ENCODE measurements around the gene DEAF1. TPM values are rescaled to one million over a fixed set of nuclear protein-coding genes. Genes with fewer than 3 reads are reported as not detected.
"Not testable (repeated sequence)": the region's sequence is repeated elsewhere in the genome, so short reads cannot be mapped to it uniquely, and the experiment has no call there.

Gene DEAF1
- total RNA-seq, 1 experiment from 2014 or later, result 50.6 TPM

- Histone ChIP-seq H3K9me3 (no peaks in the 10 kb centered on the region; the same call in 1 of the 2 replicates), H3K4me1 (peaks cover 13% of the 10 kb centered on the region), H3K27me3 (replicated peaks; ENCODE audit: control insufficient read depth, insufficient read depth, low read length) (no peaks in the 10 kb centered on the region), H3K36me3 (ENCODE audit: control insufficient read depth, insufficient read depth, low read length) (peaks cover 3% of the 10 kb centered on the region), H3K4me3 (ENCODE audit: low read depth, low read length) (no peak overlapping the region)
- no peak overlapping the region for H3K4me3 Mint-ChIP-seq (ENCODE audit: unreplicated experiment)
- no peak overlapping the region for H3K27ac Mint-ChIP-seq (ENCODE audit: unreplicated experiment)
- H3K27me3 Mint-ChIP-seq (ENCODE audit: insufficient read depth, unreplicated experiment), result no peaks in the 10 kb centered on the region
- no peak for DNase-seq
- ChIA-PET CTCF (no interaction called here), POLR2A (no interaction called here)
- no peak for TF ChIP-seq CTCF (IDR thresholded peaks at IDR 0.05; ENCODE audit: insufficient read depth in 1 of 2, low read depth in 1 of 2, low read length in 1 of 2, severe bottlenecking in 1 of 2, unreplicated experiment in 1 of 2)
- intact Hi-C loops (cut with micrococcal nuclease; ENCODE audit: unreplicated experiment), result no loop called here
- H3K4me1 Mint-ChIP-seq (ENCODE audit: low read depth, unreplicated experiment), result peaks cover 5% of the 10 kb centered on the region
- H3K9me3 Mint-ChIP-seq (ENCODE audit: unreplicated experiment), result no peaks in the 10 kb centered on the region
- H3K36me3 Mint-ChIP-seq (ENCODE audit: insufficient read depth, unreplicated experiment), result peaks cover 63% of the 10 kb centered on the region
- BruUV-seq (replicated peaks), result no TSS peak
These were observed 41.2 kb downstream of the DEAF1 start for GRCh38 chr11:653837-654236.

GRCh38 chr11:653136-653535 lies 41.9 kb downstream of the DEAF1 start:
- H3K9me3 Mint-ChIP-seq (ENCODE audit: unreplicated experiment); H3K27me3 ChIP-seq (replicated peaks; ENCODE audit: control insufficient read depth, insufficient read depth, low read length); H3K9me3 ChIP-seq; H3K27ac Mint-ChIP-seq (ENCODE audit: unreplicated experiment); H3K4me1 Mint-ChIP-seq (ENCODE audit: low read depth, unreplicated experiment); CTCF ChIA-PET; H3K4me3 Mint-ChIP-seq (ENCODE audit: unreplicated experiment); BruUV-seq (replicated peaks); H3K4me3 ChIP-seq (ENCODE audit: low read depth, low read length); H3K27me3 Mint-ChIP-seq (ENCODE audit: insufficient read depth, unreplicated experiment); H3K36me3 ChIP-seq (ENCODE audit: control insufficient read depth, insufficient read depth, low read length); intact Hi-C loops (cut with micrococcal nuclease; ENCODE audit: unreplicated experiment); POLR2A ChIA-PET; DNase-seq: not testable (repeated sequence)
- H3K36me3 Mint-ChIP-seq (ENCODE audit: insufficient read depth, unreplicated experiment), result peaks cover 63% of the 10 kb centered on the region
- H3K4me1 ChIP-seq, result peaks cover 13% of the 10 kb centered on the region

- Histone ChIP-seq H3K9me3 (no peaks in the 10 kb centered on the region; the same call in 1 of the 2 replicates), H3K27me3 (replicated peaks; ENCODE audit: control insufficient read depth, insufficient read depth, low read length) (no peaks in the 10 kb centered on the region), H3K36me3 (ENCODE audit: control insufficient read depth, insufficient read depth, low read length) (peaks cover 2% of the 10 kb centered on the region), H3K4me3 (ENCODE audit: low read depth, low read length) (no peak overlapping the region), H3K4me1 (peaks cover 13% of the 10 kb centered on the region)
- no peaks in the 10 kb centered on the region for H3K4me1 Mint-ChIP-seq (ENCODE audit: low read depth, unreplicated experiment)
- H3K4me3 Mint-ChIP-seq (ENCODE audit: unreplicated experiment), result no peak overlapping the region
- ChIA-PET CTCF (no interaction called here), POLR2A (no interaction called here)
- BruUV-seq (replicated peaks), result no TSS peak
- H3K9me3 Mint-ChIP-seq (ENCODE audit: unreplicated experiment), result no peaks in the 10 kb centered on the region
- H3K36me3 Mint-ChIP-seq (ENCODE audit: insufficient read depth, unreplicated experiment), result peaks cover 72% of the 10 kb centered on the region
- DNase-seq, result no peak
- intact Hi-C loops (cut with micrococcal nuclease; ENCODE audit: unreplicated experiment), result no loop called here
- no peaks in the 10 kb centered on the region for H3K27me3 Mint-ChIP-seq (ENCODE audit: insufficient read depth, unreplicated experiment)
- no peak for TF ChIP-seq CTCF (IDR thresholded peaks at IDR 0.05; ENCODE audit: insufficient read depth in 1 of 2, low read depth in 1 of 2, low read length in 1 of 2, severe bottlenecking in 1 of 2, unreplicated experiment in 1 of 2)
- no peak overlapping the region for H3K27ac Mint-ChIP-seq (ENCODE audit: unreplicated experiment)
These were observed 44.5 kb downstream of the DEAF1 start for GRCh38 chr11:650482-650881.

GRCh38 chr11:647672-648158 lies 47.3 kb downstream of the DEAF1 start:
- DNase-seq; H3K9me3 Mint-ChIP-seq (ENCODE audit: unreplicated experiment); BruUV-seq (replicated peaks); H3K36me3 ChIP-seq (ENCODE audit: control insufficient read depth, insufficient read depth, low read length); H3K4me3 Mint-ChIP-seq (ENCODE audit: unreplicated experiment); H3K27me3 ChIP-seq (replicated peaks; ENCODE audit: control insufficient read depth, insufficient read depth, low read length); H3K4me1 ChIP-seq; H3K27me3 Mint-ChIP-seq (ENCODE audit: insufficient read depth, unreplicated experiment); POLR2A ChIA-PET; CTCF ChIA-PET; intact Hi-C loops (cut with micrococcal nuclease; ENCODE audit: unreplicated experiment); H3K4me3 ChIP-seq (ENCODE audit: low read depth, low read length); H3K9me3 ChIP-seq; H3K27ac Mint-ChIP-seq (ENCODE audit: unreplicated experiment); H3K4me1 Mint-ChIP-seq (ENCODE audit: low read depth, unreplicated experiment): not testable (repeated sequence)
- peaks cover 65% of the 10 kb centered on the region for H3K36me3 Mint-ChIP-seq (ENCODE audit: insufficient read depth, unreplicated experiment)

Measured in Caco-2 (cell line).